HCT116 (cell line): ENCODE data around the gene CFAP54. TPM values are rescaled to one million over a fixed set of nuclear protein-coding genes. Genes with fewer than 3 reads are reported as not detected.
"Not testable (repeated sequence)": the region's sequence is repeated elsewhere in the genome, so short reads cannot be mapped to it uniquely, and the experiment has no call there.

Experiments
- ATAC-seq: fragments of 200-7000 bp; cut with Tn5 transposase; 2 replicates; pipeline ENCODE4 v1.9.1; 2020; ENCODE audit warnings: mild to moderate bottlenecking, moderate library complexity
- BruUV-seq: library from RNA; stranded (reverse); fragments of 400-500 nt; replicated peaks from 2 replicates; lab custom pipeline; 2021; lab: Mats Ljungman, UMichigan
- CTCF ChIA-PET: fragments of 300-600 bp; sonication (Branson Sonifier 250); formaldehyde crosslinking; loops from one replicate; lab custom pipeline; 2021; ENCODE audit warnings: antibody characterized with exemption; lab: Charles Lee
- POLR2A ChIA-PET: fragments of 300-600, 350-600 bp; sonication (Branson Sonifier 250); formaldehyde crosslinking; loops from one replicate; lab custom pipeline; 2021; ENCODE audit warnings: antibody characterized with exemption; lab: Charles Lee
- RAD21 ChIA-PET, 2 experiments: fragments of 300-600 bp; sonication (Branson Sonifier 250); formaldehyde crosslinking; loops; one replicate each; lab custom pipeline; 2023; ENCODE audit warnings: low total read pairs in 2 of 2; ENCODE audit not compliant: uncharacterized antibody in 2 of 2, unreplicated experiment in 2 of 2, low non-redundant PET in 1 of 2; lab: Charles Lee
- DNase-seq: peaks from one replicate; pipeline ENCODE4 v3.0.0-alpha.2; 2010; ENCODE audit warnings: low read depth, low spot score
- H2AFZ ChIP-seq: fragments of 200-600 bp; shearing (Covaris generic), sonication (generic); 2 replicates; pipeline ENCODE4 v1.6.1; 2017; ENCODE audit warnings: low read depth, mixed run types, mixed read lengths, antibody characterized with exemption, low read length; ENCODE audit not compliant: poor library complexity, severe bottlenecking
- H3K27ac ChIP-seq: 2 replicates; pipeline ENCODE4 v1.5.1; 2012; ENCODE audit warnings: low read depth, low read length
- H3K27me3 ChIP-seq: fragments of 200-600 bp; sonication (generic); 2 replicates; pipeline ENCODE4 v1.6.1; 2016; ENCODE audit warnings: mixed run types, low read length, mixed read lengths; ENCODE audit not compliant: insufficient read depth
- H3K36me3 ChIP-seq, 2 experiments: fragments of 200-500 bp in 1 of 2; fragments of 200-600 bp in 1 of 2; sonication (Bioruptor generic) in 1 of 2; sonication (generic) in 1 of 2; 2 replicates each; pipeline versions ENCODE4 v1.5.1 to v1.6.1; 2014 to 2016; ENCODE audit warnings: low read length in 2 of 2, inconsistent platforms in 1 of 2, mixed read lengths in 1 of 2, mixed run types in 1 of 2; ENCODE audit not compliant: insufficient read depth in 2 of 2, control insufficient read depth in 1 of 2
- H3K4me1 ChIP-seq, 2 experiments: fragments of 200-600 bp in 1 of 2; sonication (generic) in 1 of 2; 2 replicates each; pipeline versions ENCODE4 v1.5.1 to v1.6.1; 2012 to 2017; ENCODE audit warnings: low read length in 2 of 2, inconsistent platforms in 1 of 2, mild to moderate bottlenecking in 1 of 2, mixed read lengths in 1 of 2, mixed run types in 1 of 2, moderate library complexity in 1 of 2; ENCODE audit not compliant: insufficient read depth in 2 of 2, control insufficient read depth in 1 of 2
- H3K4me2 ChIP-seq: fragments of 200-600 bp; sonication (generic); 2 replicates; pipeline ENCODE4 v1.6.1; 2017; ENCODE audit warnings: mixed run types, low read length, mixed read lengths
- H3K4me3 ChIP-seq, 2 experiments: fragments of 200-600 bp in 1 of 2; sonication (generic) in 1 of 2; replicated peaks in 1 of 2; 2 replicates each; pipeline ENCODE4 v1.5.1; 2011 to 2016; ENCODE audit warnings: low read length in 2 of 2, control low read depth in 1 of 2, low read depth in 1 of 2, mild to moderate bottlenecking in 1 of 2, mixed read lengths in 1 of 2, mixed run types in 1 of 2
- H3K79me2 ChIP-seq: fragments of 200-600 bp; sonication (generic); 2 replicates; pipeline ENCODE4 v1.6.1; 2017; ENCODE audit warnings: mild to moderate bottlenecking, mixed run types, low read length, moderate library complexity, mixed read lengths; ENCODE audit not compliant: insufficient read depth
- H3K9ac ChIP-seq: fragments of 200-600 bp; sonication (generic); 2 replicates; pipeline ENCODE4 v1.6.1; 2016; ENCODE audit warnings: low read length, mixed read lengths
- H3K9me2 ChIP-seq: fragments of 200-600 bp; sonication (generic), shearing (Covaris generic); 2 replicates; pipeline ENCODE4 v1.6.1; 2017; ENCODE audit warnings: mixed run types, mild to moderate bottlenecking, moderate library complexity; ENCODE audit not compliant: insufficient read depth
- H3K9me3 ChIP-seq, 2 experiments: fragments of 200-500 bp in 1 of 2; fragments of 200-600 bp in 1 of 2; sonication (Bioruptor generic) in 1 of 2; sonication (generic) in 1 of 2; 2 replicates each; pipeline ENCODE4 v1.6.1; 2014 to 2017; ENCODE audit warnings: low read length in 2 of 2, mixed read lengths in 2 of 2, inconsistent platforms in 1 of 2, low read depth in 1 of 2, mild to moderate bottlenecking in 1 of 2, mixed run types in 1 of 2, moderate library complexity in 1 of 2; ENCODE audit not compliant: control insufficient read depth in 1 of 2, insufficient read depth in 1 of 2
- H4K20me1 ChIP-seq: fragments of 200-600 bp; sonication (generic), shearing (Covaris generic); 2 replicates; pipeline ENCODE4 v1.6.1; 2017; ENCODE audit warnings: mixed run types, mild to moderate bottlenecking, moderate library complexity; ENCODE audit not compliant: insufficient read depth
- CEBPB ChIP-seq: IDR thresholded peaks from 2 replicates; pipeline ENCODE4 v1.6.1; 2012; ENCODE audit warnings: low read depth
- ELF1 ChIP-seq: IDR thresholded peaks from 2 replicates; pipeline ENCODE4 v1.6.1; 2012; ENCODE audit warnings: low read depth, borderline replicate concordance
- EZH2 ChIP-seq: fragments of 200-600 bp; sonication (generic); IDR thresholded peaks from 2 replicates; pipeline ENCODE4 v1.6.1; 2017; ENCODE audit warnings: antibody characterized with exemption, mixed run types
- FOSL1 ChIP-seq: IDR thresholded peaks from 2 replicates; pipeline ENCODE4 v1.6.1; 2012; ENCODE audit warnings: low read depth
- POLR2A ChIP-seq: IDR thresholded peaks from 2 replicates; pipeline ENCODE4 v1.7.0; 2011; ENCODE audit warnings: borderline replicate concordance; ENCODE audit not compliant: insufficient read depth, insufficient read length; ENCODE audit errors: extremely low read depth
- POLR2AphosphoS5 ChIP-seq: IDR thresholded peaks from 2 replicates; pipeline ENCODE4 v1.6.1; 2011; ENCODE audit warnings: mild to moderate bottlenecking, low read depth, low read length, moderate library complexity
- RAD21 ChIP-seq: IDR thresholded peaks from 2 replicates; pipeline ENCODE4 v1.6.1; 2012; ENCODE audit warnings: low read depth, mild to moderate bottlenecking
- SIN3A ChIP-seq: IDR thresholded peaks from 2 replicates; pipeline ENCODE4 v1.6.1; 2012; ENCODE audit warnings: low read depth
- SRF ChIP-seq: IDR thresholded peaks from 2 replicates; pipeline ENCODE4 v1.6.1; 2012; ENCODE audit warnings: low read depth
- TCF7L2 ChIP-seq: IDR thresholded peaks from 2 replicates; pipeline ENCODE4 v1.7.0; 2011; ENCODE audit warnings: borderline replicate concordance, inconsistent platforms; ENCODE audit not compliant: insufficient read depth, insufficient read length; ENCODE audit errors: extremely low read depth
- intact Hi-C: fragments of 100-400 bp; cut with micrococcal nuclease; formaldehyde crosslinking; loops from 2 replicates; pipeline ENCODE4 v1.10.0; 2022
- total RNA-seq: library from RNA; stranded (reverse); gene quantifications from one replicate; pipeline ENCODE4 v1.2.1, GENCODE V29; 2021; ENCODE audit not compliant: unreplicated experiment
- TF ChIP-seq, protein P1 (sequence below): IDR thresholded peaks from 2 replicates; pipeline ENCODE4 v1.6.1; 2012
- TF ChIP-seq, protein P2 (sequence below): IDR thresholded peaks from 2 replicates; pipeline ENCODE4 v1.6.1; 2012

CFAP54 gene
- total RNA-seq, 1 experiment from 2014 or later = 0.25 TPM

DNA sequence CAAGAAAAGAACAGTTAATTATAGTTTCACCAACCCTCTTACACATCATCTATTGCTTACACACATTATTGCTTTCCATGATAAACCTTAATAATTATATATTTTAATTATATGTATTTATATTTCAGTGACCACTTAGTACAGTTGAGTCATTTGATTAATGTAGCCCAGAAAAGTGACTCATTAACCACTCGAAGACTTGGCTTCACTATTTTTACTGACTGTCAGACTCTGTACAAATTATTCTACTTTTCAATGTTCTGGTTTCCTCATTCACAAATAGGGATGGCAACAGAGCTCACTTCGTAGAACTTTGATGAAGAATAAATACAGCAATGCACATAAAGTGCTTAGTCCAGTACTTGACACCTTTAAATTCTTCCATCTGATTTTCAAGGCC lies 98.3 kb downstream of the CFAP54 start:
- ChIA-PET RAD21 (no interaction called here), POLR2A (no interaction called here), CTCF (no interaction called here)
- Histone ChIP-seq H3K36me3 (no peaks in the 10 kb centered on the region), H3K4me1 (no peaks in the 10 kb centered on the region), H3K4me3 (no peak overlapping the region), H3K9me3 (no peaks in the 10 kb centered on the region), H3K9ac (no peak overlapping the region), H3K4me2 (no peak overlapping the region), H4K20me1 (no peaks in the 10 kb centered on the region), H3K27ac (no peak overlapping the region), H3K27me3 (0 out of 2 replicates have a peak, but pooled peaks cover 17% of the 10 kb centered on the region), H3K79me2 (no peaks in the 10 kb centered on the region), H3K9me2 (no peaks in the 10 kb centered on the region), H2AFZ (no peak overlapping the region)
- DNase-seq (no peak), ATAC-seq (no peak)
- no TSS peak for BruUV-seq
- no peak for TF ChIP-seq POLR2AphosphoS5
- TF ChIP-seq, protein P1, sequence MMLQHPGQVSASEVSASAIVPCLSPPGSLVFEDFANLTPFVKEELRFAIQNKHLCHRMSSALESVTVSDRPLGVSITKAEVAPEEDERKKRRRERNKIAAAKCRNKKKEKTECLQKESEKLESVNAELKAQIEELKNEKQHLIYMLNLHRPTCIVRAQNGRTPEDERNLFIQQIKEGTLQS = no peak
- TF ChIP-seq FOSL1 = no peak
- intact Hi-C loops = no loop called here

DNA sequence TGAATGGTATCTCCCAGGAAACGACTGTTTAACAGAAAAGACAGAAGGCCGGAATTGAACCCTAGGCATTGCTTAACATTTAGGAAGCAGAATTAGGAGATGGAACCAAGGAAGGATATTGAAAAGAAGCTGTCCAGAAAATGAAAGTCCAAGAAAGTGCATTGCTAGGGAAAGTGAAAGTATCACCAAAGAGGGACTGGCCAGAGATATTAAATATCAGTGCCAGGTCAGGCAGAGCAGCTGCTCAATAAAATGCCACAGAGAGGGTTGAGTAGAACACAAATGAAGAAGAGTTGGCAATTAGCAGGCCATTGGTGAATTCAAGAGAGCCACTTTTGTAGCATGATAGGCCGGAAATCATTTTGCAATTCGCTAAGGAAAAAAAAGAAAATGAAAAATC lies 101.6 kb downstream of the CFAP54 start:
- intact Hi-C loops = no loop called here
- Histone ChIP-seq H3K9ac (no peak overlapping the region), H3K27ac (no peak overlapping the region), H3K9me3 (no peaks in the 10 kb centered on the region), H3K4me3 (no peak overlapping the region), H3K79me2 (no peaks in the 10 kb centered on the region), H4K20me1 (no peaks in the 10 kb centered on the region; the same call in 1 of the 2 replicates), H3K4me2 (no peak overlapping the region), H2AFZ (no peak overlapping the region), H3K36me3 (no peaks in the 10 kb centered on the region), H3K9me2 (no peaks in the 10 kb centered on the region), H3K27me3 (peaks cover 43% of the 10 kb centered on the region), H3K4me1 (no peaks in the 10 kb centered on the region)
- ChIA-PET RAD21 (no interaction called here), POLR2A (no interaction called here), CTCF (no interaction called here)
- BruUV-seq = no TSS peak
- DNase-seq = no peak
- no peak for ATAC-seq
- TF ChIP-seq POLR2AphosphoS5 = no peak
- no peak for TF ChIP-seq SIN3A
- TF ChIP-seq CEBPB = no peak
- no peak for TF ChIP-seq ELF1
- TF ChIP-seq POLR2A = no peak
- no peak for TF ChIP-seq RAD21
- no peak for TF ChIP-seq TCF7L2
- TF ChIP-seq, protein P2, sequence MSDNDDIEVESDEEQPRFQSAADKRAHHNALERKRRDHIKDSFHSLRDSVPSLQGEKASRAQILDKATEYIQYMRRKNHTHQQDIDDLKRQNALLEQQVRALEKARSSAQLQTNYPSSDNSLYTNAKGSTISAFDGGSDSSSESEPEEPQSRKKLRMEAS = no peak
- TF ChIP-seq SRF = no peak
- no peak for TF ChIP-seq EZH2

DNA sequence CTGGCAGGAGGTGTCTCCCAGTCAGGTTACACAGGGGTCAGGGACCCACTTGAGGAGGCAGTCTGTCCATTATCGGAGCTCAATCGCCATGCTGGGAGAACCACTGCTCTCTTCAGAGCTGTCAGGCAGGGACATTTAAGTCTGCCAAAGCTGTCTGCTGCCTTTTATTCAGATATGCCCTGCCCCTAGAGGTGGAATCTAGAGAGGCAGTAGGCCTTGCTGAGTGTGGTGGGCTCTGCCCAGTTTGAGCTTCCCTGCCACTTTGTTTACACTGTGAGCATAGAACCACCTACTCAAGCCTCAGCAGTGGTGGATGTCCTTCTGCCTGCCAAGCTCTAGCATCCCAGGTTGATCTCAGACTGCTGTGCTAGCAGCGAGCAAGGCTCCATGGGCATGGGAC lies 115.0 kb downstream of the CFAP54 start:
- H3K79me2 ChIP-seq, DNase-seq, ATAC-seq, H4K20me1 ChIP-seq, H3K4me2 ChIP-seq, CTCF ChIA-PET, intact Hi-C loops, H3K36me3 ChIP-seq, H2AFZ ChIP-seq, H3K4me3 ChIP-seq, H3K4me1 ChIP-seq, H3K9me3 ChIP-seq, H3K9ac ChIP-seq, H3K9me2 ChIP-seq, POLR2A ChIA-PET, RAD21 ChIA-PET, H3K27ac ChIP-seq, BruUV-seq: not testable (repeated sequence)
- peaks cover 43% of the 10 kb centered on the region for H3K27me3 ChIP-seq
